Right kidney (tissue), 9 donors: ENCODE results near the gene GABRQ.

ENCODE experiments used
- DNase-seq: peaks from one replicate; pipeline ENCODE4 v3.0.0-alpha.2; 2016
- long read RNA-seq, 8 donors: transcript quantifications; one replicate each; lab custom pipeline, GENCODE V29; 2026

GABRQ gene
- long read RNA-seq, donor 1: 0 reads
- long read RNA-seq, donor 2: 0 reads
- long read RNA-seq, donor 3: 0 reads
- long read RNA-seq, donor 4: 0 reads
- long read RNA-seq, donor 5: 0 reads
- long read RNA-seq, donor 6: 0 reads
- long read RNA-seq, donor 7: 0 reads
- long read RNA-seq, donor 8: 0 reads

DNA sequence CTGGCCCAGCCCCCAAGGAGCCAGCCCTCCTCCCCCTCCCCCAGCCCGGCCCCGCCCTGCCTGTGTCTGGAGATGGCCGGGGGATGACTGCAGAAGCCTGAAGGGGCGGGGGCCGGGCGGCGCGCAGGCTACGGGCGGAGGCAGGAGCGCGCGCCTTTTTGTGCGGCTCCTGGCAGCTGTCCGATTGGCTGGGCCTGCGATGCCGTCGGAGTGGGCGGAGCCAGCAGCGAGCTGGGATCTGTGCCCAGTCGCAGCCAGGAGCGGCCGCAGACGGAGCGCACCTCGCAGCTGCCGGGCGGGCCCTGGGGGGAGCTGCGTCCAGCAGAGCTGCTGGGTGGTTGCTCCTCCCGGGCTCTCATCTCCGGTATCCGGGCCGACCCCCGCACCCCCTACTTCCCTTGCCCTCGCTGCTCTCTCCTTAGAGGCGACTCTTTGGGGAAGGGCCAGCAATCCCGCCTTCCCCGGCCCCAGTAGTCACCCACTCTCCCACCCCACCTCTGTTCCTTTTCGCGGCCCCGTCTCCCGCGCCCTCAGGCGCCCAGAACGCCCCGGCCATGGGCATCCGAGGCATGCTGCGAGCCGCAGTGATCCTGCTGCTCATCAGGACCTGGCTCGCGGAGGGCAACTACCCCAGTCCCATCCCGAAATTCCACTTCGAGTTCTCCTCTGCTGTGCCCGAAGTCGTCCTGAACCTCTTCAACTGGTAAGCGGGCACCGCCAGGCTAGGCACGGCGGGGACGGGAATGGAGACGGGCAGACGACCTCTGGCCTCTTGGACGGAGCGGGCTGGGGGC lies at the start of gene GABRQ:
Gene GABRQ (plus strand): TSS at position 247 of the 794 bp plus-strand sequence. CDS start 308 bp downstream, at position 555.
- DNase-seq: peak; percentile 45

DNA sequence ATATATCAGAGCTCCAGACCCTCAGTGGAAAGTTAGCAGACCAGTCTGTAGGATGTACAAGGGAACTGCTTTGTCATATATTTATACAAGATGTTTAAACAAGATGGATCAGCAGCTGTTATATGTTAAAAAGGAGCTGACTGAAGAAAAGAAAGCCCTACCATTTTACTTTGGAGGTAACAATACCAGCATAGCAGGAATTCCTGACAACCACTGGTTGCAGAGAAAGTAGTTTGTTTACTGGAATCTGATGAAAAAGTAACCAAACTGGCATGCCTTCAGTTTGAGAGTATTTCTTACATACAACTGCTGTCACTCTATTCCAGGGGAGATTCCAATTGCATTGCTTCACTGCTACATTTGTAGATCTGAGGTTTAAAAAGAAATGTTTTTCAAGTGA lies 49.5 kb upstream of the GABRQ start:
- no peak for DNase-seq

DNA sequence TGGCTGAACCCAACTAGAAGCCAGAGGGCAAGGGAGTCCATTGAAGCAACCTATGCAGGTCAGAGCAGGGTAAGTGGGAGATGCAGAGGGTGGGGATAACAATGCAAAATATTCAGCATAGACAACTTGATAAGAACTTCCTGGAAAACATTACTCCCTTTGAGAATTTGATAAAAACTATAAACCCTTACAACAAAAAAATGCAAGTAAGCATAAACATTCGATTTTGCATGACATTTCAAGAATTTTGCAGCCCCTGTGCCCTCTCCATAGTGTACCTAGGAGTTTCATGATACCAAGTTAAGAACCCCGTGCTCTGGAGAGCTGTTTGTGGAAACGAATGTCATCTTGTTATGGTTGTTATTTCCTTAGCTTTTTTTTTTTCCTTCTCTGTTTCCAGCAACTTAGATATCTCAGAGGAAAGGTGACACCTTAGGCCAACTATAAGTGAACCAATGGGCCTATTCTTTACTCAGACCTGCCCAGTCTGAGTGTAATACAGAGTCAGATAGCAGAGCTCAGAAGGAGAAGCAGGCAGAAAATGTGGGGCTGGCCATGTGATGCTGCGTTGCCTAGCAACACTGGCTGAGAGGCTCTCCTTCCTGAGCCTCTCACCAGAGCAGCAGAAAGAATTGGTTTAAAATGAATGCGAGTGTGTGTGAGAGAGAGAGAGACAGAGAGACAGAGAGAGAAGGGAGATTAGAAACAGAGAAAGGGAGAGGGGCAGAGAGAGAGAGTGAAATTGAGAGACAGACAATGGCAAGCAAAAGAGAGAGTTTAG lies 36.7 kb upstream of the GABRQ start:
- no peak for DNase-seq

DNA sequence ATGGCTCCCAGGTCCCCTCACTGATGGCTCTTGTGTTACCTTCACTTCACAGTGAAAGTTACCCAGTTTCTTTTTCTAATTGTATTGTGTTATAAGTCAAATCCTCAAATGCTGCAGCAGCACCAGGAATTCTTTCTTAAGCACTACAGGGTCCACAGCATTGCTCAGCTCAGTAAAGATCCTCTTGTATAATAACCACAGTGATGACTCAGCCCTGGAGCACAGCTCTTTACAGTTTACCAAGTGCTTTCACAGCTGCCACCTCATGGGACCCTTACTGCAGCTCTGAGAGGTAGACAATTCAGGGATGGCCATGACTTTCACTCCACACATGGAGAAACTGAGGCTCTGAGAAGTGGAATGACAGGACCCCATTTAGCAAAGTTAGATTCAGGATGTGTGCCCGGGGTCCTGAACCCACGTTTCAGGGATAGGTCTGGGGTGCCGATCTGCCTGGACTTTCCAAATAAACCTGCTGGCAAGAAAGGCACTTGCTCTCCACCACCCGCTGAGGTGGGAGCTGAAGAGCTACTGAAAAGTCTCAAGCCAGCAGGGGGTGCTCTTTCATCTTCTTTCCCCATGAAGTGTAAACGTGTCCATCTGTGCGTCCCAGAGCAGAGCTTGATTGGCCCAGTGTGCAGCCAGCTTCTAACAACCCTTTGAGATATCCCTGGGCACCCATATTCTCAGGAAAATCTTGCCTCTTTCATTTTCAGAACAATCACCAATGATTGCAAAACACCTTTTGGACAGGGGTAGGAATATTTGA lies 35.7 kb upstream of the GABRQ start:
- DNase-seq: no peak

DNA sequence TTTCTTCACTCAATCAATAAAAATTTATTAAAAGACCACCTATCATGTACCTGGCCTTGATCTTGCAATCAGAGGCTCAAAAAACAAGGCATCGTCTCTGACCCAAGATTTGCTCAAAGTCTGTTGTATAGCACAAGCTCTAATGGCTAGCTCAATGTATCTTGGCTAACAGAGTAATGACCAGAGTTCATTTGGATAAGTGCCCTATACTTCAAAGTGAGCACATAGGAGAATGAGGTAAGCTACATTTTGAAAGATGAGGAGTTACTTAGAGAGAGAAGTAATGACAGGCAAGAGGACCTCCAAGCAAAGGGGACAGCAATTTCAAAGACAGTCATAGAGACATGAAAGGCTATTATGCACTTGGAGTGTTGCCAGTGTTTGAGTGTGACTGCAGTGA lies 22.9 kb upstream of the GABRQ start:
- DNase-seq: no peak

GRCh38 chrX:152619897-152620296 lies 17.8 kb upstream of the GABRQ start:
- no peak for DNase-seq

- DNase-seq: no peak
Measured at GRCh38 chrX:152632445-152633097, 5.1 kb upstream of the GABRQ start.

GRCh38 chrX:152635941-152636340 lies 1.8 kb upstream of the GABRQ start:
- no peak for DNase-seq

DNA sequence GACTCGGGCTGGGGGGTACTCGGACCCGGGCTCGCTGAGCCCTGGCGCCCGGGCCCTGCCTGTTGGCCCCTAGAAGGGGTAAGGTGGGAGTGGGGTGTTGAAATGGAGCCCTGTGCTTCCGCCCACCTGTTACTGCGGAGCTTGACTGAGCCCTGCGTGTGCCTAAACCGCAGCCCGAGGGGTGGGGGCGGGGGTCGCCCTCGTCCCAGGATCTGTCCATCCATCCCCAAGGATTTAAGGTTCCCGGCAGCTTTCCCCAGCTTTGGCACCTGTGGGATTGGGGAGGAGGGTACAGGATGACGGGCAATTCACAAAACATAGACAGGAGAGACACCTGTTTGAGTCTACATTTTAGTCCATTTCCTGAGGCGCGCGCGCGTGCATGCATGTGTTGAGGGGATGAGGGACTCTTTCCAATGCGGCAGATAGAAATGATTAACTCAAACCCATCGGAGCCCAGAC lies 779 bp downstream of the GABRQ start:
- no peak for DNase-seq

DNA sequence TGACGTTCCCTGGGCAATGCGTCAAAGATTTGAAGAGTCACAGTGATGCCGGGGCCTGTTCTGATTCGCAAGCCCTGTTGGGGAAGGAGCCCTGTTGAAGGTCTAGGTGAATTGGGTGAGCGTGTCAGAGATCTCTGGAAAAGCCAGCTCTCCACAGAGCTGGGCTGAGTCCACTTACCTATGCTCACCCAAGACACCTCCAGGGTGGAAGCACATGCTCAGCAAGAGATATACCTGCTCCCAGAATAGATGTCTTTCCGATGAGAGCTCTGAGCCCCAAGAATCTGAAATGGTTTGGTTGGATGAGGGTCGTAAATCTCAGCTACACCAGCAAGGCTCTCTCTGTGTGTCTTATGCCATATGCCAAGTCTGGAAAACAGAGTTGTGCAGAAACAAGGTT lies 1.7 kb downstream of the GABRQ start:
- DNase-seq: no peak

GRCh38 chrX:152640034-152640818 lies 2.5 kb downstream of the GABRQ start:
- no peak for DNase-seq

- DNase-seq: no peak
Measured at GRCh38 chrX:152641256-152641875, 3.7 kb downstream of the GABRQ start.

GRCh38 chrX:152641996-152642395 lies 4.3 kb downstream of the GABRQ start:
- DNase-seq: no peak

GRCh38 chrX:152642931-152643564 lies 5.4 kb downstream of the GABRQ start:
- DNase-seq: no peak

- DNase-seq: no peak
Measured at GRCh38 chrX:152646961-152647360, 9.3 kb downstream of the GABRQ start.

DNA sequence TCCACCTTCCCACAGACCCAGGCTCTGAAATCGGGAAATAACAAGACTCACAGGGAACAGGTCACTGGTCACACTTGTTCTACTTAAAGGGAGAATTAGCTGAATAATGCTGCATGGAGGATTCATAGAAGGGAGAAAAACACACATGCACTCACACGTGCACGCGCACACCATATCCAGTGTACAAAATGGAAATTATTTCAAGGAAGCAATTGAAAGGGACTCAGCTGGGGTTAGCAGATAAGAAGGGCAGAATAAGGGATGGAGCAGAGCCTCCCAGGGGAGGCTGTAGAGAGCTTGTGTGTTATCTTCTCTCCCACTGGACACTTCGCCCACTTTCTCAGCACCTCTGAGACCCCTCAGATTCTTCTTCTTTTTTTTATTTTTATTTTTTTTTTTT lies 10.3 kb downstream of the GABRQ start:
- DNase-seq: no peak

GRCh38 chrX:152652060-152652459 lies 14.4 kb downstream of the GABRQ start:
- DNase-seq: no peak

GRCh38 chrX:152652467-152652866 lies 14.8 kb downstream of the GABRQ start:
- DNase-seq: no peak

- no peak for DNase-seq
Measured at GRCh38 chrX:152656087-152656486, 18.4 kb downstream of the GABRQ start.

- no peak for DNase-seq
Measured at GRCh38 chrX:152656890-152657289, 19.2 kb downstream of the GABRQ start.
